H9 (cell line): ENCODE data around the gene TPM3. TPM values are rescaled to one million over a fixed set of nuclear protein-coding genes. Genes with fewer than 3 reads are reported as not detected.

Source experiments
- DNase-seq: peaks from one replicate; pipeline ENCODE4 v3.0.0-alpha.2; 2017
- H2AFZ ChIP-seq: one replicate; pipeline ENCODE4 v1.6.1; 2013; ENCODE audit warnings: mild to moderate bottlenecking, low read length, control low read depth, moderate library complexity
- H2AK5ac ChIP-seq: 2 replicates; pipeline ENCODE4 v1.6.1; 2013; ENCODE audit warnings: low read length, control low read depth, mixed read lengths; ENCODE audit not compliant: insufficient read length
- H2BK120ac ChIP-seq: one replicate; pipeline ENCODE4 v1.6.1; 2013; ENCODE audit warnings: low read depth, mild to moderate bottlenecking, low read length, control low read depth, inconsistent platforms; ENCODE audit not compliant: poor library complexity, severe bottlenecking
- H2BK12ac ChIP-seq: 2 replicates; pipeline ENCODE4 v1.6.1; 2013; ENCODE audit warnings: low read length, control low read depth, mixed read lengths, low read depth; ENCODE audit not compliant: insufficient read length
- H2BK15ac ChIP-seq: 2 replicates; pipeline ENCODE4 v1.6.1; 2013; ENCODE audit warnings: low read depth, low read length, control low read depth
- H2BK20ac ChIP-seq: one replicate; pipeline ENCODE4 v1.6.1; 2013; ENCODE audit warnings: low read depth, mild to moderate bottlenecking, low read length, control low read depth, inconsistent platforms; ENCODE audit not compliant: poor library complexity, severe bottlenecking
- H2BK5ac ChIP-seq: 2 replicates; pipeline ENCODE4 v1.6.1; 2013; ENCODE audit warnings: low read length, control low read depth, mixed read lengths; ENCODE audit not compliant: insufficient read length
- H3K14ac ChIP-seq: 2 replicates; pipeline ENCODE4 v1.6.1; 2013; ENCODE audit warnings: low read length, control low read depth; ENCODE audit not compliant: insufficient read depth
- H3K18ac ChIP-seq: 2 replicates; pipeline ENCODE4 v1.6.1; 2013; ENCODE audit warnings: low read depth, mild to moderate bottlenecking, mixed read lengths, low read length, control low read depth; ENCODE audit not compliant: insufficient read length
- H3K23ac ChIP-seq: 2 replicates; pipeline ENCODE4 v1.6.1; 2013; ENCODE audit warnings: low read length, control low read depth, mixed read lengths, low read depth; ENCODE audit not compliant: insufficient read length
- H3K23me2 ChIP-seq: 2 replicates; pipeline ENCODE4 v1.6.1; 2013; ENCODE audit warnings: low read depth, mild to moderate bottlenecking, mixed read lengths, low read length, control low read depth; ENCODE audit not compliant: insufficient read length, poor library complexity, severe bottlenecking
- H3K27ac ChIP-seq: 2 replicates; pipeline ENCODE4 v1.5.1; 2013; ENCODE audit warnings: low read length, control low read depth, mixed read lengths, low read depth; ENCODE audit not compliant: insufficient read length
- H3K27me3 ChIP-seq: 2 replicates; pipeline ENCODE4 v1.6.1; 2013; ENCODE audit warnings: low read length, control low read depth, inconsistent platforms; ENCODE audit not compliant: insufficient read depth
- H3K4ac ChIP-seq: 2 replicates; pipeline ENCODE4 v1.6.1; 2013; ENCODE audit warnings: low read depth, mild to moderate bottlenecking, control low read depth, inconsistent platforms, low read length, moderate library complexity
- H3K4me1 ChIP-seq: 2 replicates; pipeline ENCODE4 v1.6.1; 2013; ENCODE audit warnings: low read length, control low read depth, inconsistent platforms; ENCODE audit not compliant: insufficient read depth
- H3K4me2 ChIP-seq: 2 replicates; pipeline ENCODE4 v1.6.1; 2013; ENCODE audit warnings: low read length, control low read depth, mixed read lengths; ENCODE audit not compliant: insufficient read length, insufficient read depth
- H3K56ac ChIP-seq: 2 replicates; pipeline ENCODE4 v1.6.1; 2013; ENCODE audit warnings: low read depth, mild to moderate bottlenecking, mixed read lengths, low read length, control low read depth; ENCODE audit not compliant: insufficient read length
- H3K79me1 ChIP-seq: 2 replicates; pipeline ENCODE4 v1.6.1; 2013; ENCODE audit warnings: low read depth, mild to moderate bottlenecking, moderate library complexity, low read length, control low read depth, inconsistent platforms; ENCODE audit not compliant: insufficient read depth, poor library complexity, severe bottlenecking
- H3K79me2 ChIP-seq: 2 replicates; pipeline ENCODE4 v1.6.1; 2013; ENCODE audit warnings: low read length, control low read depth, inconsistent platforms; ENCODE audit not compliant: insufficient read depth
- H3K9ac ChIP-seq: 2 replicates; pipeline ENCODE4 v1.6.1; 2013; ENCODE audit warnings: low read length, control low read depth, mixed read lengths; ENCODE audit not compliant: insufficient read length; ENCODE audit errors: extremely low read depth
- H3K9me3 ChIP-seq: one replicate; pipeline ENCODE4 v1.6.1; 2013; ENCODE audit warnings: low read depth, low read length, inconsistent platforms; ENCODE audit not compliant: control insufficient read depth
- H3T11ph ChIP-seq: one replicate; pipeline ENCODE4 v1.6.1; 2013; ENCODE audit warnings: mild to moderate bottlenecking, low read length, control low read depth, inconsistent platforms
- H4K20me1 ChIP-seq: one replicate; pipeline ENCODE4 v1.6.1; 2013; ENCODE audit not compliant: control insufficient read depth, insufficient read length, insufficient read depth
- H4K5ac ChIP-seq: 2 replicates; pipeline ENCODE4 v1.6.1; 2013; ENCODE audit warnings: low read depth, mild to moderate bottlenecking, mixed read lengths, low read length, control low read depth; ENCODE audit not compliant: insufficient read length
- H4K8ac ChIP-seq: replicated peaks from 2 replicates; pipeline ENCODE4 v1.6.1; 2013; ENCODE audit warnings: low read length, control low read depth, mixed read lengths, low read depth; ENCODE audit not compliant: insufficient read length
- H4K91ac ChIP-seq: 2 replicates; pipeline ENCODE4 v1.6.1; 2013; ENCODE audit warnings: low read depth, mild to moderate bottlenecking, moderate library complexity, mixed read lengths, low read length, control low read depth; ENCODE audit not compliant: insufficient read length
- H3K27ac Mint-ChIP-seq, 3 experiments: 2 replicates in 2 of 3; 3 replicates in 1 of 3; pipeline ENCODE4 v1.8.0; 2020 to 2021; ENCODE audit warnings: mixed read lengths in 3 of 3, mild to moderate bottlenecking in 1 of 3, moderate library complexity in 1 of 3
- H3K27me3 Mint-ChIP-seq: 2 replicates; pipeline ENCODE4 v1.8.0; 2021; ENCODE audit warnings: low read depth, mild to moderate bottlenecking, moderate library complexity, mixed read lengths
- H3K36me3 Mint-ChIP-seq, 3 experiments: 2 replicates in 2 of 3; 3 replicates in 1 of 3; pipeline ENCODE4 v1.8.0; 2020 to 2021; ENCODE audit warnings: low read depth in 3 of 3, mixed read lengths in 3 of 3; ENCODE audit not compliant: insufficient read depth in 1 of 3
- H3K4me1 Mint-ChIP-seq, 2 experiments: 2 replicates each; pipeline ENCODE4 v1.8.0; 2020; ENCODE audit warnings: mixed read lengths in 2 of 2
- H3K4me3 Mint-ChIP-seq, 2 experiments: 2 replicates in 1 of 2; 3 replicates in 1 of 2; pipeline ENCODE4 v1.8.0; 2020 to 2021; ENCODE audit warnings: mild to moderate bottlenecking in 2 of 2, mixed read lengths in 2 of 2, moderate library complexity in 1 of 2
- H3K9me3 Mint-ChIP-seq, 2 experiments: 2 replicates in 1 of 2; 3 replicates in 1 of 2; pipeline ENCODE4 v1.8.0; 2020; ENCODE audit warnings: mild to moderate bottlenecking in 2 of 2, mixed read lengths in 2 of 2, moderate library complexity in 1 of 2
- CTCF ChIP-seq: fragments of 200-600 bp; sonication (generic); conservative IDR thresholded peaks from 3 replicates; pipeline ENCODE4 v1.8.0; 2021; ENCODE audit warnings: antibody characterized with exemption, mild to moderate bottlenecking
- WGBS: extraction: QIAGEN DNeasy Blood & Tissue Kit; methylation state at CpG from one replicate; pipeline ENCODE4 v1.1.7; 2013; ENCODE audit warnings: missing lambda C conversion rate, low lambda C conversion rate, mixed read lengths; ENCODE audit not compliant: insufficient read length; ENCODE audit errors: extremely low coverage; 5-methylcytosine and 5-hydroxymethylcytosine counted together
- total RNA-seq: library from RNA; stranded (reverse); gene quantifications from 2 replicates; pipeline ENCODE4 v1.2.1, GENCODE V29; 2021

TPM3 gene
- total RNA-seq, 1 experiment from 2014 or later: 508 TPM

DNA sequence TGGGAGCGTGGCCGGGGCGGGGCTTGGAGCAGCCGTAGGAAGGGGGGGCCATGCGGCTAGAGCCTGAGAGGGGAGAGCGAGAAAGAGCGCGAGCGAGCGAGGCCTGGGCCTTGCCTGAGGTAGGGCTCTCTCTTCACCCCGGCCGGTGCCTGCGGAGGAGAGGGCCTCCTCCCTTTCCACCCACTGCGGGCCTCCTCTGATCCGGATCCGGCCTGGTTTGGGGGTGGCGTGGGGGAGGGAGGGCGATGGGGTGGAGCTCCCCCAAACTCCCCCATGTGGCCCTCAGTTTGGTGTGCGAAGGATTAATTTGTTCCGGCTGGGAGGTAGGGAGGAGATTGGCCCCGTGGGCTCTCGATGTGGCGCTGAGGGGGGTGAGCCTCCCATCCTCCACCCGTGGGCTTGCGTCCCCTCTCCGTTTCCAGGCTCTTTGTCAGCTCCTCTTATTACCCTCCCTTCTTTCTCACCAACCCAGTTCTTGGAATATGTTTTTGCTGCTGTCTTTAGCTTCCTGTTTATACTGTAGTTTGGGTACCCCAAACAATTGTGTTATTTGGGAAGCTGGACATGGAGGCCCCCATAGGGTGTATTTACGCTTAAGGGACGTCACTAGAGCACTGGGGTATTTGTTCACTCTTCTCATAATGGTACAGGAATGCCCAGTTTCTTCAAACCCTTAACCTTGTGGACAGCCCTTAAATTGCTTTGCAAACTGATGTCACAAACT, 29.5 kb upstream of the TPM3 start:
- no peak overlapping the region for H3T11ph ChIP-seq
- H2BK120ac ChIP-seq: no peak overlapping the region
- H2BK15ac ChIP-seq: no peak overlapping the region
- peaks cover 2% of the 10 kb centered on the region; the same call in 1 of the 2 replicates for H3K4me1 ChIP-seq
- no peaks in the 10 kb centered on the region for H3K27me3 Mint-ChIP-seq
- H2AK5ac ChIP-seq: no peak overlapping the region
- H2AFZ ChIP-seq: no peak overlapping the region
- H3K36me3 Mint-ChIP-seq: peaks cover 49 to 73% (median 62%) of the 10 kb centered on the region in 3 experiments
- H3K23me2 ChIP-seq: peaks cover 14% of the 10 kb centered on the region
- no peak overlapping the region for H4K91ac ChIP-seq
- H3K9me3 Mint-ChIP-seq: peaks cover 0 to 5% of the 10 kb centered on the region in 2 experiments; a peak in 1 of 5 replicates
- no peak overlapping the region for H3K4ac ChIP-seq
- H3K14ac ChIP-seq: peak overlapping the region; percentile 94
- peak overlapping the region; percentile 99 for H3K9ac ChIP-seq
- peaks cover 5% of the 10 kb centered on the region for H3K79me1 ChIP-seq
- no peaks in the 10 kb centered on the region for H3K9me3 ChIP-seq
- no peak for TF ChIP-seq CTCF
- no peak overlapping the region for H3K56ac ChIP-seq
- peaks cover 37 to 42% of the 10 kb centered on the region in 2 experiments for H3K4me1 Mint-ChIP-seq
- no peak overlapping the region for H4K5ac ChIP-seq
- H3K23ac ChIP-seq: no peak overlapping the region
- peak overlapping the region; percentile 95 to 96 for H3K4me3 Mint-ChIP-seq
- H3K27me3 ChIP-seq: no peaks in the 10 kb centered on the region
- H2BK20ac ChIP-seq: no peak overlapping the region
- no peaks in the 10 kb centered on the region for H4K20me1 ChIP-seq
- DNase-seq: peak; percentile 41
- peak overlapping the region; percentile 86 for H3K18ac ChIP-seq
- H3K79me2 ChIP-seq: peaks cover 54% of the 10 kb centered on the region
- no peak overlapping the region for H4K8ac ChIP-seq
- H3K27ac Mint-ChIP-seq: peak overlapping the region; percentile 94 to 98 (median 95)
- H3K4me2 ChIP-seq: peak overlapping the region; percentile 84
- no peak overlapping the region for H2BK12ac ChIP-seq
- no peak overlapping the region for H3K27ac ChIP-seq
- WGBS: no CpG with 5 or more reads among the region's 28 CpGs
- H2BK5ac ChIP-seq: no peak overlapping the region
